Nephron (organoid): Measurements from ENCODE around the gene MYOD1.

Experiments
- H3K27ac Mint-ChIP-seq, 3 experiments: 2 replicates each; pipeline ENCODE4 v1.8.0; 2020; ENCODE audit warnings: mixed read lengths in 3 of 3, mild to moderate bottlenecking in 2 of 3, moderate library complexity in 1 of 3
- H3K27me3 Mint-ChIP-seq: 2 replicates; pipeline ENCODE4 v1.8.0; 2021; ENCODE audit warnings: low read depth, mild to moderate bottlenecking, moderate library complexity, mixed read lengths
- H3K36me3 Mint-ChIP-seq: 2 replicates; pipeline ENCODE4 v1.8.0; 2020; ENCODE audit warnings: low read depth, mixed read lengths
- H3K4me1 Mint-ChIP-seq: 2 replicates; pipeline ENCODE4 v1.8.0; 2020; ENCODE audit warnings: mixed read lengths
- H3K4me3 Mint-ChIP-seq, 3 experiments: 2 replicates each; pipeline ENCODE4 v1.8.0; 2020; ENCODE audit warnings: mild to moderate bottlenecking in 3 of 3, mixed read lengths in 3 of 3, moderate library complexity in 2 of 3
- H3K9me3 Mint-ChIP-seq: 2 replicates; pipeline ENCODE4 v1.8.0; 2020; ENCODE audit warnings: mixed read lengths
- CTCF ChIP-seq, 3 experiments: fragments of 200-600 bp; sonication (generic); IDR thresholded peaks; one replicate each; pipeline ENCODE4 v1.5.0; 2021; ENCODE audit warnings: antibody characterized with exemption in 3 of 3; ENCODE audit not compliant: unreplicated experiment in 3 of 3

The MYOD1 gene

GRCh38 chr11:17733261-17733660, 13.9 kb downstream of the MYOD1 start:
- H3K4me3 Mint-ChIP-seq = peak overlapping the region; percentile 3 to 84 (median 71)
- no peaks in the 10 kb centered on the region for H3K9me3 Mint-ChIP-seq
- H3K36me3 Mint-ChIP-seq = no peaks in the 10 kb centered on the region
- TF ChIP-seq CTCF (IDR thresholded peaks at IDR 0.05; ENCODE audit: unreplicated experiment in 3 of 3) = no peak
- H3K27me3 Mint-ChIP-seq = peaks cover 76% of the 10 kb centered on the region
- H3K27ac Mint-ChIP-seq = no peak overlapping the region
- peaks cover 16% of the 10 kb centered on the region for H3K4me1 Mint-ChIP-seq

- peaks cover 64% of the 10 kb centered on the region for H3K27me3 Mint-ChIP-seq
- H3K27ac Mint-ChIP-seq = no peak within 1 kb of the TSS
- H3K36me3 Mint-ChIP-seq = no peaks in the 10 kb centered on the region
- H3K4me1 Mint-ChIP-seq = peaks cover 16% of the 10 kb centered on the region
- no peak for TF ChIP-seq CTCF (IDR thresholded peaks at IDR 0.05; ENCODE audit: unreplicated experiment in 3 of 3)
- no peaks in the 10 kb centered on the region for H3K9me3 Mint-ChIP-seq
- H3K4me3 Mint-ChIP-seq = peak within 1 kb of the TSS; percentile 84 to 90 (median 88)
These were observed 15.1 kb downstream of the MYOD1 start, which contains the start of gene KCNC1 for GRCh38 chr11:17734418-17734911. Gene KCNC1 (plus strand): TSS chr11:17734781. CDS start chr11:17736003, 1,222 bp downstream.

- Mint-ChIP-seq H3K27me3 (peaks cover 62% of the 10 kb centered on the region), H3K27ac (no peak overlapping the region), H3K36me3 (no peaks in the 10 kb centered on the region), H3K4me1 (peaks cover 16% of the 10 kb centered on the region), H3K9me3 (no peaks in the 10 kb centered on the region), H3K4me3 (peak overlapping the region in 2 of 3 experiments; percentile 10 to 72)
- no peak for TF ChIP-seq CTCF (IDR thresholded peaks at IDR 0.05; ENCODE audit: unreplicated experiment in 3 of 3)
These were observed 15.8 kb downstream of the MYOD1 start for GRCh38 chr11:17734986-17735817.

GRCh38 chr11:17735818-17736578, 16.6 kb downstream of the MYOD1 start:
- H3K36me3 Mint-ChIP-seq = no peaks in the 10 kb centered on the region
- H3K27me3 Mint-ChIP-seq = peaks cover 57% of the 10 kb centered on the region
- H3K4me3 Mint-ChIP-seq = peak overlapping the region; percentile 33 to 72 (median 33)
- no peak overlapping the region for H3K27ac Mint-ChIP-seq
- H3K9me3 Mint-ChIP-seq = no peaks in the 10 kb centered on the region
- peaks cover 16% of the 10 kb centered on the region for H3K4me1 Mint-ChIP-seq
- TF ChIP-seq CTCF (IDR thresholded peaks at IDR 0.05; ENCODE audit: unreplicated experiment in 3 of 3) = peak; percentile 39 to 41 (median 40)

GRCh38 chr11:17736579-17736893, 17.2 kb downstream of the MYOD1 start:
- H3K36me3 Mint-ChIP-seq = no peaks in the 10 kb centered on the region
- no peaks in the 10 kb centered on the region for H3K9me3 Mint-ChIP-seq
- H3K27me3 Mint-ChIP-seq = peaks cover 54% of the 10 kb centered on the region
- peak overlapping the region; percentile 9 to 40 (median 24) for H3K4me3 Mint-ChIP-seq
- H3K27ac Mint-ChIP-seq = no peak overlapping the region
- H3K4me1 Mint-ChIP-seq = peaks cover 16% of the 10 kb centered on the region
- TF ChIP-seq CTCF (IDR thresholded peaks at IDR 0.05; ENCODE audit: unreplicated experiment in 3 of 3) = no peak
